Tibial nerve (tissue), 4 donors: ENCODE results near the gene CDH12. TPM values are rescaled to one million over a fixed set of nuclear protein-coding genes. Genes with fewer than 3 reads are reported as not detected.
"Not testable (repeated sequence)": the region's sequence is repeated elsewhere in the genome, so short reads cannot be mapped to it uniquely, and the experiment has no call there.

Experiments
- DNase-seq, 2 donors: peaks; one replicate each; pipeline ENCODE4 v3.0.0-alpha.2; 2019; ENCODE audit warnings: low spot score in 2 of 2
- H3K27ac ChIP-seq, 4 donors: fragments of 200-600 bp; sonication (generic) in 3 of 4; one replicate each; pipeline ENCODE4 v1.5.1; 2017 to 2019; ENCODE audit warnings: mild to moderate bottlenecking in 1 of 4
- H3K27me3 ChIP-seq, 2 donors: fragments of 200-600 bp; sonication (generic) in 1 of 2; one replicate each; pipeline versions ENCODE4 v1.5.1 to v1.6.0; 2017 to 2019
- H3K36me3 ChIP-seq, 3 donors: fragments of 200-600 bp; sonication (generic); one replicate each; pipeline ENCODE4 v1.5.1; 2018 to 2019
- H3K4me1 ChIP-seq, 4 donors: fragments of 200-600 bp; sonication (generic) in 3 of 4; one replicate each; pipeline ENCODE4 v1.5.1; 2017 to 2019
- H3K4me3 ChIP-seq, 4 donors: fragments of 200-600 bp; sonication (generic) in 3 of 4; one replicate each; pipeline ENCODE4 v1.5.1; 2017 to 2019; ENCODE audit warnings: mild to moderate bottlenecking in 1 of 4, moderate library complexity in 1 of 4
- H3K9me3 ChIP-seq, 4 donors: fragments of 200-600 bp; sonication (generic) in 3 of 4; one replicate each; pipeline ENCODE4 v1.5.1; 2017 to 2019
- CTCF ChIP-seq, 5 experiments: fragments of 200-600 bp in 3 of 5; fragments of 450-650 bp in 2 of 5; sonication (generic) in 3 of 5; IDR thresholded peaks; one replicate each; pipeline ENCODE4 v1.5.1; 2016 to 2019; ENCODE audit warnings: antibody characterized with exemption in 5 of 5, mild to moderate bottlenecking in 3 of 5, moderate library complexity in 2 of 5
- EP300 ChIP-seq, 2 donors: sonication (generic); formaldehyde crosslinking; IDR thresholded peaks; one replicate each; pipeline ENCODE4 v1.6.1; 2017; ENCODE audit warnings: antibody characterized with exemption in 2 of 2, mild to moderate bottlenecking in 1 of 2
- POLR2A ChIP-seq, 2 donors: fragments of 450-650 bp; IDR thresholded peaks; one replicate each; pipeline ENCODE4 v1.6.1; 2017; ENCODE audit warnings: antibody characterized with exemption in 2 of 2, mild to moderate bottlenecking in 2 of 2, moderate library complexity in 2 of 2
- WGBS, 2 donors: methylation state at CpG; one replicate each; pipeline ENCODE4 v1.1.5; 2018; 5-methylcytosine and 5-hydroxymethylcytosine counted together
- total RNA-seq, 4 donors: library from RNA; depleted of rRNA; stranded (reverse); fragments of >200 nt; gene quantifications; one replicate each; pipeline ENCODE4 v1.1.0, GENCODE V29; 2016

Gene CDH12
- total RNA-seq, 4 donors from 2014 or later: 0.30 TPM; not detected in 3

DNA sequence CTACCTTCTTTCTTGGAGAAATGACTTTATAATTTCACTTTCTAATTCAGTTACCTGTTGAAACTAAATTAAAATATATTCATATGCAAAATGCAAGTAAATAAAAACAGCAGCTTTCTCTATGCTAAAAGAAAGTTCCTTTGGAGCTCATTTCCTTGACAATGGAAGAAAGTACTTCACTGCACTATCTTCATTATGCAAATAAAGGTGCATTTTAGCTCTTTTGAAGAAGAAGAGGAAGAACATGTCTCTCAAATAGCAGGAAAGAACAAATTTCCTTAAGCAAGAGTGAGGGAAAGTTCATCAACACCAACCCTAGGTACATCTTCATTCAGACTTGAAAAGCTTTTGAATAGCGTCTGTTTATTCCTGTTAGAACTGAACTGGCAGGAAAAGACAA lies 901.6 kb downstream of the CDH12 start:
- 75 to 89% methylated on average over 1 of the region's 1 CpG for WGBS, 2 donors

DNA sequence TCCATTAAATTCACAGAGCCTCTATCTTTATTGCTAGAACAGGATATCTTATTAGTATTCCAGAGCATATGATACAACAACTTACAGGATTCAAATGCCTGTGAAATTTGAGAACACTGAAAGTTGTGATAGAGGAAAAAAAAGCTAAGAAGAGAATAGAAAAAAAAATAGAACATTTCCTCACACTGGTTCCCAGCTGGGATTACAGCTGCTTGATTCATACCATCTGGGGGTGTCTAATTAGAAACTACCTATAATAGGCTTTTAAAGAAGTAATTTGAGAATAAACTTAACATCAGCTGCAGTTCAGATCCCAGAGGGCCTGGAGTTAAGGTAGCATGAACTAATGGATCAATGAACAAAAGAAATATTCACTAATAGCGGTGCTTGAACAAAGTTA lies 922.0 kb downstream of the CDH12 start:
- no peak for DNase-seq
- no peak for TF ChIP-seq EP300 (IDR thresholded peaks at IDR 0.05)
- TF ChIP-seq CTCF (IDR thresholded peaks at IDR 0.05): no peak
- no peak for TF ChIP-seq POLR2A (IDR thresholded peaks at IDR 0.05)
- Histone ChIP-seq H3K4me3 (no peak overlapping the region), H3K36me3 (no peaks in the 10 kb centered on the region), H3K9me3 (peaks cover 0 to 6% (median 0%) of the 10 kb centered on the region in 4 donors), H3K27ac (no peak overlapping the region), H3K27me3 (no peaks in the 10 kb centered on the region), H3K4me1 (no peaks in the 10 kb centered on the region)
- 36 to 43% methylated on average over 1 of the region's 1 CpG for WGBS, 2 donors

More for the DNA sequence above, 901.6 kb downstream of the CDH12 start:
- not testable (repeated sequence) for H3K4me3 ChIP-seq, H3K36me3 ChIP-seq, H3K27me3 ChIP-seq, DNase-seq, H3K27ac ChIP-seq, H3K4me1 ChIP-seq, H3K9me3 ChIP-seq

DNA sequence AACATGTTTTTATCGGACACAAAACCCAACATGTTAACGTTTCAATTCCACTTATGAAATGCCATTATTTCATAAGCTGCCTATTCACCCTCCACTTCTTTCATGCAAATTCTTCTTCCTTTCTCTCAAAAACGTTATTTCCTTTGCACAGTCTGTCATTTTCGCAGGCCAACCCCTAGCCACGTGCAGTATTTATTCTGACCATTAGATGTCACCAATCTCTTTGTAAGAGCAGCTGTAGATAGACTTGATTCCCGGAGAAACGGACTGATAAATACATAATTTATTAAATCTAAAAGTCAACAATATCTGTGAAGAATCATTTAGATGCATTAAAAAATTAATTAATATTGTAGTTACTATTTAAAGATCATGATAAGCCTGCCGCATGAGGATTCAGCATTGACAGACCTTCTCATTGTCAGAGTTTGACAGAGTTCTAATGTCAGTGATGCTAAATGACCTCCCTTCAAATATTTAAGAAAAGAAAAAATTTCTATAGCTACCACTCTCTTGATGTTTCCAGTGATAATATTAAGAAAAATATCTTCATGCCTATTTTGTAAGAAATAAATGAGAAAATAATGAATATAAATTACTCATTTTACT lies 933.6 kb downstream of the CDH12 start:
- Histone ChIP-seq H3K27ac (no peak overlapping the region), H3K9me3 (no peaks in the 10 kb centered on the region), H3K4me1 (peaks cover 0 to 3% (median 0%) of the 10 kb centered on the region in 4 donors), H3K4me3 (no peak overlapping the region), H3K27me3 (no peaks in the 10 kb centered on the region), H3K36me3 (no peaks in the 10 kb centered on the region)
- no peak for DNase-seq
- WGBS, 2 donors: 14 to 22% methylated on average over 8 of the region's 8 CpGs
- no peak for TF ChIP-seq POLR2A (IDR thresholded peaks at IDR 0.05)
- TF ChIP-seq CTCF (IDR thresholded peaks at IDR 0.05): peak in 3 of 5 experiments; percentile 27 to 53 (median 34)

DNA sequence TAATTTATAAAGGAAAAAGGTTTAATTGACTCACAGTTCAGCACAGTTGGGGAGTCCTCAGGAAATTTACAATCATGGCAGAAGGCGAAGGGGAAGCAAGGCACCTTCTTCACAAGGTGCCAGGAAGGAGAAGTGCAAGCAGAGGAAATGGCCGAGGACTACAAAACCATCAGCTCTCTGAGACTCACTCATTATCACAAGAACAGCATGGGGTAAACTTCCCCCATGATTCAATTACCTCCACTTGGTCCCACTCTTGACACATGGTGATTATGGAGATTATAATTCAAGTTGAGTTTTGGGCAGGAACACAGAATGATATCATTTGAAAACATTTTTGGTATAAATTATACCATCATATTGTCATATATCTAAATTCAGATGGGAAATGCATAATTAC lies 934.7 kb downstream of the CDH12 start:
- H3K27ac ChIP-seq: no peak overlapping the region
- TF ChIP-seq CTCF (IDR thresholded peaks at IDR 0.05) (no peak), POLR2A (IDR thresholded peaks at IDR 0.05) (no peak), EP300 (IDR thresholded peaks at IDR 0.05) (no peak)
- WGBS, 2 donors: 53 to 83% methylated on average over 2 of the region's 2 CpGs
- H3K9me3 ChIP-seq: no peaks in the 10 kb centered on the region
- DNase-seq: no peak
- H3K36me3 ChIP-seq: no peaks in the 10 kb centered on the region
- no peaks in the 10 kb centered on the region for H3K27me3 ChIP-seq
- H3K4me1 ChIP-seq: peaks cover 0 to 3% (median 0%) of the 10 kb centered on the region in 4 donors
- no peak overlapping the region for H3K4me3 ChIP-seq

DNA sequence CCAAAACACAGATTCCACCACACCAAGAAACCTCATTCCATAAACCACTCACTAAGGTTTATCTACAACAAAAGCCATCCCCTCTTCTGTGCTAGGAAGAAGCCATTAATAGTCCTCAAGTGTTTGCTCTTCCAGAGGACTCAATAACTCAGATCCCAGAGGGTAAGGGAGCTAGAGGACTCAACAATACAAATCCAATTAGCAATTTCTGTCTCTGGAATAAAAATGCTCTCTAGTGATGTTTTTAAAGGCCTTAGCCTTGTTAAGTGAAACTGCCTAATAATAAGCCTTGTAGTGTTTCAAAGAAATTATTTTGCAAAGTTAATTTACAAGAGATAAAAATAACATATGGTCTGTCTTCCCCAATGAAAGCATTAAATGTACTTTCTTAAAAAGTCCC lies 942.4 kb downstream of the CDH12 start:
- Histone ChIP-seq H3K4me3 (no peak overlapping the region), H3K27ac (no peak overlapping the region), H3K36me3 (no peaks in the 10 kb centered on the region), H3K4me1 (no peaks in the 10 kb centered on the region), H3K9me3 (no peaks in the 10 kb centered on the region), H3K27me3 (no peaks in the 10 kb centered on the region)
- no peak for DNase-seq
- TF ChIP-seq CTCF (IDR thresholded peaks at IDR 0.05): no peak
- TF ChIP-seq POLR2A (IDR thresholded peaks at IDR 0.05): no peak
- no peak for TF ChIP-seq EP300 (IDR thresholded peaks at IDR 0.05)
